Cardiac septum (tissue), 1 donor: Measurements from ENCODE around the gene HIC2. TPM values are rescaled to one million over a fixed set of nuclear protein-coding genes. Genes with fewer than 3 reads are reported as not detected.
"Not testable (repeated sequence)": the region's sequence is repeated elsewhere in the genome, so short reads cannot be mapped to it uniquely, and the experiment has no call there.

Experiments used
- DNase-seq: peaks from one replicate; pipeline ENCODE4 v3.0.0-alpha.2; 2020; ENCODE audit warnings: low spot score
- intact Hi-C: fragments of 100-400 bp; cut with DNase I; formaldehyde crosslinking; loops from one replicate; pipeline ENCODE4 v1.14.0; 2022
- total RNA-seq: library from RNA; stranded (reverse); fragmentation: NEBNext Ultra II Directional; extraction: Animal tissue kit (Norgen Biotek cat#: 25700); gene quantifications from one replicate; pipeline ENCODE4 v1.2.1, GENCODE V29; 2021
- donor health status: DM: no; HTN: no; CAD: no.

The HIC2 gene
- total RNA-seq, 1 donor from 2014 or later: 1.9 TPM

- DNase-seq, intact Hi-C loops: not testable (repeated sequence)
These were observed 17.4 kb downstream of the HIC2 start for GRCh38 chr22:21434378-21435233.

GRCh38 chr22:21435998-21436810 lies 19.0 kb downstream of the HIC2 start:
- intact Hi-C loops: not testable (repeated sequence)
- DNase-seq: peak; percentile 33

GRCh38 chr22:21438013-21438412 lies 20.8 kb downstream of the HIC2 start:
- DNase-seq: peak; percentile 10
- intact Hi-C loops: not testable (repeated sequence)

GRCh38 chr22:21440018-21440636 lies 23.0 kb downstream of the HIC2 start:
- intact Hi-C loops, DNase-seq: not testable (repeated sequence)

GRCh38 chr22:21440676-21441075 lies 23.5 kb downstream of the HIC2 start:
- DNase-seq, intact Hi-C loops: not testable (repeated sequence)

- peak; percentile 33 for DNase-seq
- intact Hi-C loops: not testable (repeated sequence)
These were observed 24.0 kb downstream of the HIC2 start for GRCh38 chr22:21441170-21441569.

GRCh38 chr22:21442123-21442522 lies 25.0 kb downstream of the HIC2 start:
- intact Hi-C loops: not testable (repeated sequence)

GRCh38 chr22:21442646-21443045 lies 25.5 kb downstream of the HIC2 start:
- intact Hi-C loops: not testable (repeated sequence)
- DNase-seq: peak; percentile 71

More at GRCh38 chr22:21442123-21442522, 25.0 kb downstream of the HIC2 start:
- not testable (repeated sequence) for DNase-seq

GRCh38 chr22:21443057-21443734 lies 26.0 kb downstream of the HIC2 start:
- DNase-seq: peak; percentile 71
- intact Hi-C loops: no loop called here

- peak; percentile 59 for DNase-seq
- intact Hi-C loops: no loop called here
These were observed 26.7 kb downstream of the HIC2 start for GRCh38 chr22:21443735-21444421.

GRCh38 chr22:21444701-21445436 lies 27.7 kb downstream of the HIC2 start:
- intact Hi-C loops: no loop called here

GRCh38 chr22:21445437-21446127 lies 28.4 kb downstream of the HIC2 start:
- DNase-seq: peak; percentile 46
- intact Hi-C loops: no loop called here

More at GRCh38 chr22:21444701-21445436, 27.7 kb downstream of the HIC2 start:
- peak; percentile 74 for DNase-seq

- DNase-seq: no peak
- intact Hi-C loops: no loop called here
These were observed 29.1 kb downstream of the HIC2 start for GRCh38 chr22:21446128-21446826.

- DNase-seq: no peak
- intact Hi-C loops: no loop called here
These were observed 29.9 kb downstream of the HIC2 start for GRCh38 chr22:21446827-21447690.

GRCh38 chr22:21447694-21448402 lies 30.7 kb downstream of the HIC2 start:
- DNase-seq: no peak

More at GRCh38 chr22:21447694-21448402, 30.7 kb downstream of the HIC2 start:
- intact Hi-C loops: no loop called here
